SU-DHL-6 (cell line): ENCODE results near the gene PNMA8C.
"Not testable (repeated sequence)": the region's sequence is repeated elsewhere in the genome, so short reads cannot be mapped to it uniquely, and the experiment has no call there.

Experiments
- H2AFZ ChIP-seq: fragments of 200-600 bp; sonication (generic); 2 replicates; pipeline ENCODE4 v1.6.1; 2014; ENCODE audit warnings: low read depth, mild to moderate bottlenecking, moderate library complexity, mixed read lengths, antibody characterized with exemption, low read length; ENCODE audit not compliant: severe bottlenecking
- H3F3A ChIP-seq: fragments of 200-600 bp; shearing (Covaris generic); 2 replicates; pipeline ENCODE4 v1.6.0; 2016; ENCODE audit warnings: antibody characterized with exemption, mild to moderate bottlenecking; ENCODE audit not compliant: insufficient read depth
- H3K27ac ChIP-seq: fragments of 200-600 bp; sonication (generic); 2 replicates; pipeline ENCODE4 v1.5.1; 2016; ENCODE audit warnings: low read depth, mild to moderate bottlenecking, low read length, moderate library complexity, mixed read lengths
- H3K27me3 ChIP-seq: fragments of 200-600 bp; sonication (generic), shearing (Covaris generic); 2 replicates; pipeline ENCODE4 v1.6.0; 2014; ENCODE audit warnings: mild to moderate bottlenecking, low read length
- H3K36me3 ChIP-seq: fragments of 200-600 bp; sonication (generic); 2 replicates; pipeline ENCODE4 v1.6.1; 2014; ENCODE audit warnings: mild to moderate bottlenecking, low read length, mixed read lengths
- H3K4me2 ChIP-seq: fragments of 300-600, 200-600 bp; shearing (Covaris generic), sonication (generic); 2 replicates; pipeline ENCODE4 v1.6.0; 2014; ENCODE audit warnings: low read length, low read depth, mild to moderate bottlenecking; ENCODE audit not compliant: poor library complexity, severe bottlenecking
- H3K4me3 ChIP-seq: fragments of 200-600 bp; sonication (generic); 2 replicates; pipeline ENCODE4 v1.5.1; 2014; ENCODE audit warnings: antibody characterized with exemption, low read length, mild to moderate bottlenecking, mixed read lengths; ENCODE audit not compliant: insufficient read depth, poor library complexity, severe bottlenecking
- H3K79me2 ChIP-seq: fragments of 200-600 bp; sonication (generic); 2 replicates; pipeline ENCODE4 v1.6.1; 2014; ENCODE audit warnings: mild to moderate bottlenecking, low read length, moderate library complexity; ENCODE audit not compliant: insufficient read depth
- H3K9ac ChIP-seq: fragments of 200-600 bp; sonication (generic); 2 replicates; pipeline ENCODE4 v1.7.0; 2014; ENCODE audit warnings: mild to moderate bottlenecking, low read length
- H3K9me2 ChIP-seq: fragments of 200-600 bp; sonication (generic); replicated peaks from 2 replicates; pipeline ENCODE4 v1.6.1; 2014; ENCODE audit warnings: low read length; ENCODE audit not compliant: insufficient read depth
- H3K9me3 ChIP-seq: fragments of 200-600 bp; sonication (generic); 2 replicates; pipeline ENCODE4 v1.6.1; 2014; ENCODE audit warnings: low read length, mixed read lengths; ENCODE audit not compliant: insufficient read depth
- H4K20me1 ChIP-seq: fragments of 200-600 bp; sonication (generic); 2 replicates; pipeline ENCODE4 v1.6.1; 2014; ENCODE audit warnings: low read depth, mild to moderate bottlenecking, antibody characterized with exemption, low read length, moderate library complexity, mixed read lengths
- CTCF ChIP-seq: fragments of 200-600 bp; sonication (generic); IDR thresholded peaks from one replicate; pipeline ENCODE4 v1.5.1; 2017; ENCODE audit warnings: antibody characterized with exemption, mild to moderate bottlenecking, low read length, moderate library complexity; ENCODE audit not compliant: insufficient read depth, poor library complexity, severe bottlenecking
- EZH2phosphoT487 ChIP-seq: fragments of 200-600 bp; sonication (generic), shearing (Covaris generic); conservative IDR thresholded peaks from 2 replicates; pipeline ENCODE4 v1.6.1; 2018; ENCODE audit warnings: mild to moderate bottlenecking, antibody characterized with exemption, low read length, moderate library complexity, mixed read lengths

PNMA8C gene

GRCh38 chr19:46441866-46442265 lies 13.1 kb upstream of the PNMA8C start:
- no peak overlapping the region for H3K4me2 ChIP-seq
- no peak overlapping the region for H2AFZ ChIP-seq
- no peak overlapping the region for H3K9ac ChIP-seq
- no peak overlapping the region for H3K4me3 ChIP-seq
- no peaks in the 10 kb centered on the region for H3K79me2 ChIP-seq
- H3K36me3 ChIP-seq = no peaks in the 10 kb centered on the region
- H3K27me3 ChIP-seq = no peaks in the 10 kb centered on the region
- H3K9me3 ChIP-seq = no peaks in the 10 kb centered on the region
- TF ChIP-seq EZH2phosphoT487 (no peak), CTCF (no peak)
- H3K27ac ChIP-seq = no peak overlapping the region
- H3F3A ChIP-seq = 0 out of 2 replicates have a peak, but pooled peaks cover 4% of the 10 kb centered on the region
- H3K9me2 ChIP-seq = no peaks in the 10 kb centered on the region
- H4K20me1 ChIP-seq = no peaks in the 10 kb centered on the region

- H3K4me2 ChIP-seq, H4K20me1 ChIP-seq, H3K27ac ChIP-seq, H3K9me3 ChIP-seq, H3K9me2 ChIP-seq, H3K9ac ChIP-seq, H3K4me3 ChIP-seq, H3K79me2 ChIP-seq, H3K36me3 ChIP-seq, H3K27me3 ChIP-seq, H2AFZ ChIP-seq: not testable (repeated sequence)
- peaks cover 15% of the 10 kb centered on the region for H3F3A ChIP-seq
These were observed 7.0 kb upstream of the PNMA8C start for GRCh38 chr19:46435689-46436088.

- Histone ChIP-seq H4K20me1 (no peaks in the 10 kb centered on the region), H3K4me3 (no peak overlapping the region), H3K36me3 (no peaks in the 10 kb centered on the region), H3K4me2 (no peak overlapping the region), H3K9me3 (no peaks in the 10 kb centered on the region), H3K9ac (no peak overlapping the region), H2AFZ (no peak overlapping the region), H3K79me2 (no peaks in the 10 kb centered on the region), H3F3A (peaks cover 17% of the 10 kb centered on the region), H3K27me3 (no peaks in the 10 kb centered on the region), H3K27ac (no peak overlapping the region), H3K9me2 (no peaks in the 10 kb centered on the region)
- TF ChIP-seq EZH2phosphoT487 (no peak), CTCF (no peak)
These were observed 6.3 kb upstream of the PNMA8C start for GRCh38 chr19:46435009-46435408.

- not testable (repeated sequence) for H3K27me3 ChIP-seq, H2AFZ ChIP-seq, H3K79me2 ChIP-seq, H4K20me1 ChIP-seq, H3K9me3 ChIP-seq, H3K4me3 ChIP-seq, H3K4me2 ChIP-seq, H3K36me3 ChIP-seq, H3K9me2 ChIP-seq, H3K27ac ChIP-seq, H3K9ac ChIP-seq
- peaks cover 17% of the 10 kb centered on the region for H3F3A ChIP-seq
These were observed 4.7 kb upstream of the PNMA8C start for GRCh38 chr19:46433470-46433869.
